IMR-90 (cell line): Measurements from ENCODE around the gene NOXO1. TPM values are rescaled to one million over a fixed set of nuclear protein-coding genes. Genes with fewer than 3 reads are reported as not detected.

ENCODE experiments used
- ATAC-seq: fragments of 200-7000 bp; cut with Tn5 transposase; 2 replicates; pipeline ENCODE4 v1.9.1; 2020; ENCODE audit warnings: low read depth, mild to moderate bottlenecking, moderate library complexity
- BruUV-seq: library from RNA; stranded (reverse); fragments of 400-500 nt; replicated peaks from 2 replicates; lab custom pipeline; 2021; lab: Mats Ljungman, UMichigan
- CTCF ChIA-PET: fragments of 300-600 bp; formaldehyde crosslinking; extraction: SDS; loops from one replicate; lab custom pipeline; 2021; ENCODE audit warnings: antibody characterized with exemption; lab: Yijun Ruan, JAX
- POLR2A ChIA-PET: fragments of 300-600 bp; sonication (Branson Sonifier 250); formaldehyde crosslinking; loops from one replicate; lab custom pipeline; 2022; ENCODE audit warnings: antibody characterized with exemption; ENCODE audit not compliant: unreplicated experiment; lab: Charles Lee
- DNase-seq: peaks from one replicate; pipeline ENCODE4 v3.0.0; 2013
- H2AFZ ChIP-seq: replicated peaks from 2 replicates; pipeline ENCODE3; 2013; ENCODE audit warnings: low read length, mild to moderate bottlenecking; ENCODE audit not compliant: poor library complexity
- H2AK5ac ChIP-seq: 2 replicates; pipeline ENCODE4 v1.6.1; 2013; ENCODE audit warnings: low read depth, low read length, inconsistent platforms
- H2AK9ac ChIP-seq: replicated peaks from 2 replicates; pipeline ENCODE3; 2013; ENCODE audit warnings: mild to moderate bottlenecking, low read depth, low read length, moderate library complexity; ENCODE audit not compliant: poor library complexity
- H2BK120ac ChIP-seq: 2 replicates; pipeline ENCODE4 v1.6.1; 2013; ENCODE audit warnings: low read depth, low read length, inconsistent platforms
- H2BK15ac ChIP-seq: 3 replicates; pipeline ENCODE4 v1.6.1; 2013; ENCODE audit warnings: low read depth, low read length, inconsistent platforms
- H2BK20ac ChIP-seq: 2 replicates; pipeline ENCODE4 v1.6.1; 2013; ENCODE audit warnings: low read depth, mild to moderate bottlenecking, inconsistent platforms, low read length, moderate library complexity
- H2BK5ac ChIP-seq: 2 replicates; pipeline ENCODE4 v1.6.1; 2013; ENCODE audit warnings: mild to moderate bottlenecking, low read depth, low read length, inconsistent platforms; ENCODE audit not compliant: poor library complexity, severe bottlenecking
- H3K14ac ChIP-seq: replicated peaks from 2 replicates; pipeline ENCODE4 v1.6.1; 2013; ENCODE audit warnings: low read depth, low read length, inconsistent platforms
- H3K18ac ChIP-seq: 2 replicates; pipeline ENCODE4 v1.6.1; 2013; ENCODE audit warnings: low read depth, low read length, control low read depth
- H3K23ac ChIP-seq: 2 replicates; pipeline ENCODE4 v1.6.1; 2013; ENCODE audit warnings: low read depth, low read length, inconsistent platforms
- H3K27ac ChIP-seq: 2 replicates; pipeline ENCODE4 v1.5.1; 2013; ENCODE audit warnings: mild to moderate bottlenecking, control low read depth, low read length; ENCODE audit not compliant: insufficient read depth
- H3K27me3 ChIP-seq: 2 replicates; pipeline ENCODE4 v1.6.1; 2013; ENCODE audit warnings: low read length; ENCODE audit not compliant: control insufficient read depth, insufficient read depth
- H3K36me3 ChIP-seq: 2 replicates; pipeline ENCODE4 v1.6.1; 2013; ENCODE audit warnings: low read length, mixed read lengths; ENCODE audit not compliant: control insufficient read depth, insufficient read depth
- H3K4ac ChIP-seq: 2 replicates; pipeline ENCODE4 v1.6.1; 2013; ENCODE audit warnings: low read depth, low read length, inconsistent platforms
- H3K4me1 ChIP-seq: 2 replicates; pipeline ENCODE4 v1.6.1; 2013; ENCODE audit warnings: low read length, mixed read lengths; ENCODE audit not compliant: control insufficient read depth, insufficient read depth
- H3K4me2 ChIP-seq: 2 replicates; pipeline ENCODE4 v1.6.1; 2013; ENCODE audit warnings: low read depth, mild to moderate bottlenecking, control low read depth, low read length, moderate library complexity
- H3K4me3 ChIP-seq: 2 replicates; pipeline ENCODE4 v1.5.1; 2013; ENCODE audit warnings: low read depth, mild to moderate bottlenecking, control low read depth, low read length, moderate library complexity; ENCODE audit not compliant: insufficient read depth
- H3K56ac ChIP-seq: 2 replicates; pipeline ENCODE4 v1.6.1; 2013; ENCODE audit warnings: low read length, inconsistent platforms; ENCODE audit not compliant: insufficient read depth; ENCODE audit errors: extremely low read depth
- H3K79me1 ChIP-seq, 2 experiments: 2 replicates each; pipeline ENCODE4 v1.6.1; 2013; ENCODE audit warnings: low read length in 2 of 2, inconsistent platforms in 1 of 2, low read depth in 1 of 2
- H3K9ac ChIP-seq: 2 replicates; pipeline ENCODE4 v1.6.1; 2013; ENCODE audit warnings: low read depth, low read length, control low read depth
- H3K9me1 ChIP-seq: 2 replicates; pipeline ENCODE4 v1.6.1; 2013; ENCODE audit warnings: low read length, inconsistent platforms; ENCODE audit not compliant: insufficient read depth
- H3K9me3 ChIP-seq: 2 replicates; pipeline ENCODE4 v1.6.1; 2013; ENCODE audit warnings: low read length; ENCODE audit not compliant: control insufficient read depth, insufficient read depth
- H4K20me1 ChIP-seq: 2 replicates; pipeline ENCODE4 v1.6.1; 2013; ENCODE audit warnings: low read length, inconsistent platforms; ENCODE audit not compliant: insufficient read depth
- H4K5ac ChIP-seq: 2 replicates; pipeline ENCODE4 v1.6.1; 2013; ENCODE audit warnings: mild to moderate bottlenecking, low read depth, low read length, control low read depth
- H4K8ac ChIP-seq, 2 experiments: 2 replicates each; pipeline ENCODE4 v1.6.1; 2013; ENCODE audit warnings: low read depth in 2 of 2, low read length in 2 of 2, control low read depth in 1 of 2, inconsistent platforms in 1 of 2
- H4K91ac ChIP-seq: 2 replicates; pipeline ENCODE4 v1.6.1; 2013; ENCODE audit warnings: low read depth, low read length, inconsistent platforms; ENCODE audit not compliant: insufficient read depth
- BHLHE40 ChIP-seq: fragments of 150-350 bp; IDR thresholded peaks from 2 replicates; pipeline ENCODE4 v1.6.1; 2016; ENCODE audit warnings: mild to moderate bottlenecking, low read depth, low read length
- CEBPB ChIP-seq: IDR thresholded peaks from 2 replicates; pipeline ENCODE4 v1.6.1; 2012; ENCODE audit warnings: low read depth, low read length, improper control_type of control experiment
- CTCF ChIP-seq: conservative IDR thresholded peaks from 2 replicates; pipeline ENCODE4 v1.5.1; 2012; ENCODE audit warnings: mild to moderate bottlenecking, low read depth, low read length, improper control_type of control experiment
- ELK1 ChIP-seq: fragments of 150-350 bp; IDR thresholded peaks from 2 replicates; pipeline ENCODE4 v1.6.1; 2016; ENCODE audit warnings: low read depth, mild to moderate bottlenecking, low read length, moderate library complexity, borderline replicate concordance
- FOS ChIP-seq: fragments of 150-350 bp; IDR thresholded peaks from 2 replicates; pipeline ENCODE4 v1.6.1; 2016; ENCODE audit warnings: low read depth, low read length
- MXI1 ChIP-seq: IDR thresholded peaks from 2 replicates; pipeline ENCODE4 v1.6.1; 2012; ENCODE audit warnings: low read depth, mild to moderate bottlenecking, low read length, moderate library complexity, borderline replicate concordance
- NFE2L2 ChIP-seq: fragments of 150-350 bp; IDR thresholded peaks from 2 replicates; pipeline ENCODE4 v1.6.1; 2016; ENCODE audit warnings: low read depth, mild to moderate bottlenecking, low read length
- POLR2A ChIP-seq: IDR thresholded peaks from 2 replicates; pipeline ENCODE4 v1.6.1; 2012; ENCODE audit warnings: mild to moderate bottlenecking, low read depth, low read length
- RAD21 ChIP-seq: IDR thresholded peaks from 2 replicates; pipeline ENCODE4 v1.6.1; 2012; ENCODE audit warnings: low read length, improper control_type of control experiment
- RCOR1 ChIP-seq: IDR thresholded peaks from 2 replicates; pipeline ENCODE4 v1.6.1; 2012; ENCODE audit warnings: mild to moderate bottlenecking, low read length, improper control_type of control experiment; ENCODE audit not compliant: insufficient replicate concordance
- RFX5 ChIP-seq: IDR thresholded peaks from 2 replicates; pipeline ENCODE4 v1.8.0; 2012; ENCODE audit warnings: low read depth, mild to moderate bottlenecking, low read length, moderate library complexity
- SMC3 ChIP-seq: fragments of 150-350 bp; IDR thresholded peaks from 2 replicates; pipeline ENCODE4 v1.6.1; 2016; ENCODE audit warnings: low read depth, mild to moderate bottlenecking, antibody characterized with exemption, low read length, moderate library complexity
- USF2 ChIP-seq: fragments of 150-350 bp; IDR thresholded peaks from 2 replicates; pipeline ENCODE4 v1.6.1; 2017; ENCODE audit warnings: mild to moderate bottlenecking, antibody characterized with exemption, low read length, low read depth
- WGBS, 2 experiments: methylation state at CpG; one replicate each; pipeline versions ENCODE4 v1.1.5 to v1.1.7; 2013; ENCODE audit warnings: missing lambda C conversion rate in 2 of 2; ENCODE audit not compliant: insufficient read length in 1 of 2; ENCODE audit errors: extremely low coverage in 2 of 2; 5-methylcytosine and 5-hydroxymethylcytosine counted together
- dilution Hi-C: fragments of 300-500 bp; cut with HindIII; formaldehyde crosslinking; loops from one replicate; pipeline ENCODE4 v1.14.3; 2018; ENCODE audit warnings: low sequenced_read_pairs; ENCODE audit not compliant: unreplicated experiment
- in situ Hi-C: fragments of 300-500 bp; cut with MboI; formaldehyde crosslinking; loops from 3 replicates; pipeline ENCODE4 v1.14.3; 2019; ENCODE audit warnings: low sequenced_read_pairs, inconsistent platforms, mixed read lengths
- intact Hi-C: fragments of 100-400 bp; cut with micrococcal nuclease; formaldehyde crosslinking; loops from 2 replicates; pipeline ENCODE4 v1.10.0; 2022
- polyA plus RNA-seq, 3 experiments: library from polyadenylated mRNA; depleted of rRNA; stranded (reverse); fragments of >200 nt; gene quantifications; 2 replicates each; pipeline ENCODE4 v1.2.3, GENCODE V29; 2012; ENCODE audit warnings: low replicate concordance in 1 of 3
- total RNA-seq: library from RNA; depleted of rRNA; stranded (reverse); fragments of >200 nt; gene quantifications from 2 replicates; pipeline ENCODE4 v1.2.3, GENCODE V29; 2012

The NOXO1 gene
- total and polyA plus RNA-seq, 2 of the 4 experiments (the other 2 are of a cell fraction): 0.56 TPM; not detected in 1

GRCh38 chr16:2003827-2004641 lies 22.8 kb upstream of the NOXO1 start:
- Histone ChIP-seq H3K14ac (no peak overlapping the region), H3K4ac (peak overlapping the region; percentile 36), H3K18ac (no peak overlapping the region), H3K23ac (no peak overlapping the region), H2AK5ac (peak overlapping the region; percentile 33), H3K4me3 (no peak overlapping the region), H4K91ac (no peak overlapping the region), H4K5ac (no peak overlapping the region), H2BK20ac (no peak overlapping the region), H3K79me1 (peaks cover 10 to 89% of the 10 kb centered on the region in 2 experiments; a peak in 3 of 4 replicates), H3K9ac (no peak overlapping the region), H2BK15ac (no peak overlapping the region), H3K27ac (0 out of 2 replicates have a peak overlapping the region, but pooled peaks have one; percentile 14), H4K20me1 (peaks cover 77% of the 10 kb centered on the region), H3K9me3 (no peaks in the 10 kb centered on the region), H3K4me1 (peaks cover 21% of the 10 kb centered on the region), H2BK120ac (no peak overlapping the region), H3K9me1 (peaks cover 8% of the 10 kb centered on the region; the same call in 1 of the 2 replicates), H2BK5ac (no peak overlapping the region), H3K4me2 (no peak overlapping the region; the same call in 1 of the 2 replicates), H3K36me3 (peaks cover 49% of the 10 kb centered on the region), H2AK9ac (peak overlapping the region; percentile 92), H3K56ac (no peak overlapping the region), H2AFZ (peak overlapping the region; percentile 68), H3K27me3 (no peaks in the 10 kb centered on the region), H4K8ac (no peak overlapping the region; a peak in 1 of 4 replicates)
- CTCF ChIA-PET: interaction anchor here (0.5 to 1.7 kb wide), 6 partner anchors 10 to 136 kb away, joined by 3 to 8 read pairs (median 5); partner anchors contain the start of genes GFER and NOXO1
- 32% methylated on average over 23 of the region's 36 CpGs; no CpG with 5 or more reads in 1 of the 2 experiments for WGBS, 2 experiments
- BruUV-seq: no TSS peak
- ATAC-seq: peak; percentile 96
- in situ Hi-C loops: no loop called here
- dilution Hi-C loops: no loop called here
- DNase-seq: peak; percentile 81
- intact Hi-C loops: loop anchor here (5.0 kb wide), 1 partner anchor 138 kb away; no protein-coding TSS in a partner anchor
- POLR2A ChIA-PET: interaction anchor here (1.0 kb wide), 1 partner anchor 152 kb away, joined by 3 read pairs; the partner anchor contains the start of gene TRAF7
- TF ChIP-seq MXI1 (peak; percentile 71), SMC3 (peak; percentile 80), RCOR1 (no peak), NFE2L2 (no peak), RFX5 (no peak), FOS (no peak), CTCF (peak; percentile 98), POLR2A (no peak), ELK1 (no peak), RAD21 (peak; percentile 61), CEBPB (no peak), USF2 (peak; percentile 4; the same call in 1 of the 2 replicates), BHLHE40 (no peak)
